Body of pancreas (tissue), 4 donors: ENCODE results near the gene FMO4.

Experiments
- POLR2A ChIP-seq, 3 donors: fragments of 450-650 bp; IDR thresholded peaks; one replicate each; pipeline ENCODE4 v1.6.1; 2016; ENCODE audit warnings: antibody characterized with exemption in 3 of 3, mild to moderate bottlenecking in 2 of 3
- TF ChIP-seq, protein P1 (sequence below), 7 experiments: fragments of 450-650 bp in 4 of 7; fragments of 200-600 bp in 3 of 7; sonication (generic) in 3 of 7; IDR thresholded peaks; one replicate each; pipeline ENCODE4 v1.5.1; 2016 to 2019; ENCODE audit warnings: antibody characterized with exemption in 7 of 7

DNA sequence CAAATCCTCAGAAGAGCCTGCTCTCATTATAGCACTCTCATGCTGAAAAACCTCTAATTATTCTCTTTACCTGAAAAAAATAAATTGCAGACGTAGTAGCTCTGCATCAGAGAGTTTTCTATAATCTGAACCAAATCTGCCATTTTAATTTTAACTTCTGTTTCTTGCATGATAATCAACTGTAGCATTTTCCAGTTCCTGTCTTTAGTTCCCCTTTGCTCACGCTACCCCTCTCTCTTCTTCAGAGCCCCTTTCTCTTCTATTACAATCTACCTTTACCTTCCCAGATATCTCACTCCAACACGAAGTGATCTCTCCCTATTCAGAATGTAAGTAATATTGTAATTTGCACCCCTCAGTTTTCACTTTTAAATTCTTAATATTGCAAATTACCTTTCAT lies 34.3 kb upstream of the FMO4 start:
- TF ChIP-seq, protein P1, sequence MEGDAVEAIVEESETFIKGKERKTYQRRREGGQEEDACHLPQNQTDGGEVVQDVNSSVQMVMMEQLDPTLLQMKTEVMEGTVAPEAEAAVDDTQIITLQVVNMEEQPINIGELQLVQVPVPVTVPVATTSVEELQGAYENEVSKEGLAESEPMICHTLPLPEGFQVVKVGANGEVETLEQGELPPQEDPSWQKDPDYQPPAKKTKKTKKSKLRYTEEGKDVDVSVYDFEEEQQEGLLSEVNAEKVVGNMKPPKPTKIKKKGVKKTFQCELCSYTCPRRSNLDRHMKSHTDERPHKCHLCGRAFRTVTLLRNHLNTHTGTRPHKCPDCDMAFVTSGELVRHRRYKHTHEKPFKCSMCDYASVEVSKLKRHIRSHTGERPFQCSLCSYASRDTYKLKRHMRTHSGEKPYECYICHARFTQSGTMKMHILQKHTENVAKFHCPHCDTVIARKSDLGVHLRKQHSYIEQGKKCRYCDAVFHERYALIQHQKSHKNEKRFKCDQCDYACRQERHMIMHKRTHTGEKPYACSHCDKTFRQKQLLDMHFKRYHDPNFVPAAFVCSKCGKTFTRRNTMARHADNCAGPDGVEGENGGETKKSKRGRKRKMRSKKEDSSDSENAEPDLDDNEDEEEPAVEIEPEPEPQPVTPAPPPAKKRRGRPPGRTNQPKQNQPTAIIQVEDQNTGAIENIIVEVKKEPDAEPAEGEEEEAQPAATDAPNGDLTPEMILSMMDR (IDR thresholded peaks at IDR 0.05), result no peak
- TF ChIP-seq POLR2A (IDR thresholded peaks at IDR 0.05), result no peak
